DND-41 (cell line): ENCODE measurements around the gene CD37.

Experiments
- EZH2 ChIP-seq: IDR thresholded peaks from 3 replicates; pipeline ENCODE4 v1.6.1; 2012; ENCODE audit warnings: borderline replicate concordance, low read depth, mild to moderate bottlenecking, moderate library complexity, low read length, inconsistent platforms; ENCODE audit not compliant: severe bottlenecking
- TF ChIP-seq, protein P1 (sequence below): IDR thresholded peaks from 2 replicates; pipeline ENCODE4 v1.5.1; 2012; ENCODE audit warnings: borderline replicate concordance, low read length, moderate library complexity, mild to moderate bottlenecking; ENCODE audit not compliant: poor library complexity, severe bottlenecking; ENCODE audit errors: extremely low read depth

DNA sequence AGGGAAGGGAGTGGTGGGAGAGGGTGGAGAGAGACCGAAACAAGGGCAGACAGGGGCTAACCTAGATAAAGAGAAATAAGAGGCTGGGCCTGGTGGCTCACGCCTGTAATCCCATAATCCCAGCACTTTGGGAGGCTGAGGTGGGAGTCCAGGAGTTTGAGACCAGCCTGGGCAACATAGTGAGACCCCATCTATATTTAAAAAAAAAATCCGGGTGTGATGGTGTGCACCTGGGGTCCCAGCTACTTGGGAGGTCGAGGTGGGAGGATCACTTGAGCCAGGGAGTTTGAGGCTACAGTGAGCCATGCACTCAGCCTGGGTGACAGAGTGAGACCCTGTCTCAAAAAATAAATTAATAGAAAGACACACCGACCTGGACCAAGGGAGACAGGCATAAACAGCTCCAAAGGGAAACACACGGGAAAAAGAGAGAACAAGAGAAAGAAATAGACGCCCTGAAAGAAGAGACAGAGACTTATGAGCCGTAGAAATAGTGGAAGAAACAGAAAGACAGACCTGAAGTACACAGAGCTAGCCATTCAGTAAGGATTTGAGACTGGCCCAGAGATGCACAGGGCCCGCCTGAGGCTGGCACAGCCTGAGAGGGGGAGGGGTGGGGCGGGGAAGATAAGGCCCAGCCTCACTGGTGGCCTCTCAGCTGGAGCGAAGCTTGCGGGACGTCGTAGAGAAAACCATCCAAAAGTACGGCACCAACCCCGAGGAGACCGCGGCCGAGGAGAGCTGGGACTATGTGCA lies 2.2 kb downstream of the CD37 start:
- TF ChIP-seq, protein P1, sequence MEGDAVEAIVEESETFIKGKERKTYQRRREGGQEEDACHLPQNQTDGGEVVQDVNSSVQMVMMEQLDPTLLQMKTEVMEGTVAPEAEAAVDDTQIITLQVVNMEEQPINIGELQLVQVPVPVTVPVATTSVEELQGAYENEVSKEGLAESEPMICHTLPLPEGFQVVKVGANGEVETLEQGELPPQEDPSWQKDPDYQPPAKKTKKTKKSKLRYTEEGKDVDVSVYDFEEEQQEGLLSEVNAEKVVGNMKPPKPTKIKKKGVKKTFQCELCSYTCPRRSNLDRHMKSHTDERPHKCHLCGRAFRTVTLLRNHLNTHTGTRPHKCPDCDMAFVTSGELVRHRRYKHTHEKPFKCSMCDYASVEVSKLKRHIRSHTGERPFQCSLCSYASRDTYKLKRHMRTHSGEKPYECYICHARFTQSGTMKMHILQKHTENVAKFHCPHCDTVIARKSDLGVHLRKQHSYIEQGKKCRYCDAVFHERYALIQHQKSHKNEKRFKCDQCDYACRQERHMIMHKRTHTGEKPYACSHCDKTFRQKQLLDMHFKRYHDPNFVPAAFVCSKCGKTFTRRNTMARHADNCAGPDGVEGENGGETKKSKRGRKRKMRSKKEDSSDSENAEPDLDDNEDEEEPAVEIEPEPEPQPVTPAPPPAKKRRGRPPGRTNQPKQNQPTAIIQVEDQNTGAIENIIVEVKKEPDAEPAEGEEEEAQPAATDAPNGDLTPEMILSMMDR: no peak
- TF ChIP-seq EZH2: no peak
